Colon (tissue), 2 donors: ENCODE results near the gene SLC6A7.
"Not testable (repeated sequence)": the region's sequence is repeated elsewhere in the genome, so short reads cannot be mapped to it uniquely, and the experiment has no call there.

Experiments
- FAIRE-seq: peaks from 2 replicates; lab custom pipeline; 2012; peaks lifted over from hg19 to GRCh38; lab: Jason Lieb, UNC
- donor health status: control.
- donor health status: control.

Gene SLC6A7

DNA sequence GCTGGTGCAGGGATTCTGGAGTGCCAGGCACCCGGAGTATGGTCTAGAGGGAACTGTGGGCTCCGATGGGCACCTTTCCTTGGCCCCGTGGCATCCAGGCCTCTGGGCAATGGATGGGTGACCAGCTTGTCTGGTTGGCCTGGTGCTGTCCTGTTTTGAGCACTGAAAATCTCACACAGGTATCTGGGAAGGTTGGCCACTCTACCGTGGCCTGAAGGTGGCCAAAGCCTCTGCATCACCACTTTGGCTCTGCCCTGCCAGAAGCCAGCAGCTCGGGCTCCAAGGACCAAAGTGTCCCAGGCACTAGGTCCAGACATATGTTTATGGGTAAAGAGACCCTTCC lies 28.8 kb downstream of the SLC6A7 start:
- no peak for FAIRE-seq

- FAIRE-seq = no peak
Measured at GRCh38 chr5:150219142-150219541, 29.3 kb downstream of the SLC6A7 start.

DNA sequence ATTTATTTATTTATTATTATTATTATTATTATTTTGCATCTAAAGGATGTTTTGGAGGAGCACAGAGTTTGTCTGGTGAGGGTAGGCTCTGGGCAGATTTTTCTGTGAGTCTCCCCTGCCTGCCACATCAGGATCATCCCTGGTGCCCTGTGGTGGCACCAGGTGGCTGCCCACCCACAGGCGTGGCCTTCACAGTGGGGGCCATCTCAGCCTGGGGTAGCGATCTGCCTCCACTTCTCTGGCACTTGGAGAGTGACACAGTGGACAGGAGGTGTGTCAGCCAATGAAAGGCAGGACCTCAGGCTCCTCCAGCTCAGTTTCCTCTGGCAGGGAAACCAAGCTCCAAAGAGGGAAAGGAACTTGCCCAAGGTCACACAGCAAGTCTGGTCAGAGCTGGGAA lies 30.0 kb downstream of the SLC6A7 start:
- no peak for FAIRE-seq

DNA sequence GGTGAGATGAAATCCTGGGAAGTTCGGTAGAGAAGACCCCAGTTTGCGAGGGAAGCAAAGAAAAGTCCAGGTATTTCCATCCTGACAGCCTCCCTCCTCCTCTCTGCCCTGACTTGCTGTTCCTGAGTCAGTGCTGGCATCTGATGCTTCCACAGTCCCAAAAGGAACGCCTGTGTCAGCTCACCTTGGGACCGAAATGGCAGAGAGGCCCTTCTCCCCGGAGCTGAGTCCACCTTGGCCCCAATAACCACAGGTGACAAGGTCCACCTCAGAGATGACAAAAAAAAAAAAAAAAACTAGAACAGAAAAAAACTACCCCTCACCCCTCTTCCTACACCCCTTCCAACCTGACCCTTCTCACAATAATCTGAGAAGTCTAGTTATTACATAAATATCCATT lies 31.6 kb downstream of the SLC6A7 start:
- FAIRE-seq = no peak

GRCh38 chr5:150222906-150223305 lies 33.0 kb downstream of the SLC6A7 start:
- FAIRE-seq = no peak

- no peak for FAIRE-seq
Measured at GRCh38 chr5:150223474-150223873, 33.6 kb downstream of the SLC6A7 start.

GRCh38 chr5:150224483-150225027 lies 34.7 kb downstream of the SLC6A7 start:
- FAIRE-seq = no peak

DNA sequence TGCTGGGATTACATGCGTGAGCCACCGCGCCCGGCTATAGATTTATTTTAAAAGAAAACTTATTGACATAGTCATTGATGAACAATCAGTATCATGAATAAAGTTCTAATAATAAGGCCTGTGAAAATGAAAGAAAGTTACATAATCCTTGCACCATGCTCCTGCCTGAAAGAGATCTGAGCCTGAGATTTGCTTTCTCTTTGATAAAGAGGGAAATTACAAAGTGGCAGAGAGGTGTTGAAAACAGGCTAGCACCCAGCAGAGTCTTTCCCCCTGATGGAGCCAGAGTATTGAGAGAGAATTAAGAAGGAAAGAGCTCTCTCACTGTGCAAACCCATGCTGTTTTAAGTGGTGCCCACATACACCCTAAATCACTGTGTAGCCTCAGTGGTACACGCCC lies 37.2 kb downstream of the SLC6A7 start:
- no peak for FAIRE-seq

GRCh38 chr5:150227606-150228273 lies 37.9 kb downstream of the SLC6A7 start:
- FAIRE-seq = no peak

- no peak for FAIRE-seq
Measured at GRCh38 chr5:150229571-150229970, 39.7 kb downstream of the SLC6A7 start.

- no peak for FAIRE-seq
Measured at GRCh38 chr5:150230842-150231241, 41.0 kb downstream of the SLC6A7 start.

DNA sequence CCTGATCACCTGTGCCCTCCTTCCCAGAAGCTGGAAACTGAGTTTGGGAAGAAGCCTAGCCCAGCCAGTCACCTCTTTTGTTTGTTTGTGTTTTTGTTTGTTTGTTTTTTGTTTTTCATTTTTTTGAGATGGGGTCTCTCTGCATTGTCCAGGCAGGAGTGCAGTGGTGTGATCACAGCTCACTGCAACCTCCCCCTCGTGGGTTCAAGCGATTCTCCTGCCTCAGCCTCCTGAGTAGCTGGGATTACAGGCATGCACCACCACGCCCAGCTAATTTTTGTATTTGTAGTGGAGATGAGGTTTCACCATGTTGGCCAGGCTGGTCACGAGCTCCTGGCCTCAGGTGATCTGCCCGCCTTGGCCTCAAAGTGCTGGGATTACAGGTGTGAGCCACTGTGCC lies 43.8 kb downstream of the SLC6A7 start:
- not testable (repeated sequence) for FAIRE-seq

- FAIRE-seq = no peak
Measured at GRCh38 chr5:150234576-150235499, 45.0 kb downstream of the SLC6A7 start.

GRCh38 chr5:150235500-150235854 lies 45.6 kb downstream of the SLC6A7 start:
- FAIRE-seq = no peak

DNA sequence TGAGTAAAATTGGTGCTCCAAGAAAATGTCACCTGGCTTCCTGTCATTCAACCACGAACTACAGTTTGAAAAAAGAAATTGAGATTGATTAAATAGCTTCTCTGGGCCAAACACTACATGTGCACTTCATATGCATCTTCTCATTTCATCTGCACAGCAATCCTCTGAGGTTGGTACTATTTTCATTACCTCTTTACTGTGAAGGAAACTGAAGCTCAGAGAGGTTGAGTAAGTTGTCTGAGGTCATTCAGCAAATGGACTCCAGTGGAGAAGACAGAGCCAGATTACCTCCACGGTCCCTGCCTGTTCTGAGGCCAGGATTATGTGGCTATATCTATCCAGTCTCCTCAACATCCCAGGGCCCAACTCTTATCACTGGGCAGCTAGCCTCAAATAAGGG lies 46.5 kb downstream of the SLC6A7 start:
- no peak for FAIRE-seq

DNA sequence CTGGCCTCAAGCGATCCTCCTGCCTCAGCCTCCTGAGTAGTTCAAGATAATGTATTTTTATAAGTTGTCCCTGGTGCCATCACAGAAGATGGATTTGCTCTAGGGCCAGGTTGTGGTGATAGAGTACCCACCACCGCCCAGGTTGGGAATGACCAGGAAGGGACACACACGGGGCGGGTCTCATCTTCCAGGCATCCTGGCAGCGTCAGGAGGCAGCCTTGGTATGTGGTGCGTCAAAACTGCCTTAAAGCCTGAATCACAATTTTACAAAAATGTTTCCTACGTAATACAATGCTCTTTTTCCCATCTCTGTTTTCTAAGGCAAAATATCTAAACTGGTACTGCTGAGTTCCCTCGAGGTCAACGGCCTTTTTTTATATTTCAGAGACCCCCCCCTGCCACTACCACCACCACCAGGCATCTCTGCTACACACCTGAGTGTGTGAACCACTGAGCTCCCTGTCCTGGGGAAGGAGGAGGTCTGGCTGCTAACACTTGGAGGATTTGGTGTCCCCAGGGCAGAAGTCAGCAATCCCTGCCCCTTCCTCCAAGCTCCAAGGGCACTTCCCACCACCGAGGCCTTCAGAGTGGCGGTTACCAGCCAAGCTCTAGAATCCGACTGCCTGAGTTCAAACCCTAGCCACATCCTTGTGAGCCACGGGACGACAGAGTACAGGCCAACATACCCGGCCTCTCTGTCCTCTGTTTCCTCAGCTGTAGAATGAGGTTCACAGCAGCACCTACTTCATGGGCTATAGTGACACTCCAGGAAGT lies 47.3 kb downstream of the SLC6A7 start:
- no peak for FAIRE-seq

- FAIRE-seq = no peak
Measured at GRCh38 chr5:150238646-150239045, 48.8 kb downstream of the SLC6A7 start.

DNA sequence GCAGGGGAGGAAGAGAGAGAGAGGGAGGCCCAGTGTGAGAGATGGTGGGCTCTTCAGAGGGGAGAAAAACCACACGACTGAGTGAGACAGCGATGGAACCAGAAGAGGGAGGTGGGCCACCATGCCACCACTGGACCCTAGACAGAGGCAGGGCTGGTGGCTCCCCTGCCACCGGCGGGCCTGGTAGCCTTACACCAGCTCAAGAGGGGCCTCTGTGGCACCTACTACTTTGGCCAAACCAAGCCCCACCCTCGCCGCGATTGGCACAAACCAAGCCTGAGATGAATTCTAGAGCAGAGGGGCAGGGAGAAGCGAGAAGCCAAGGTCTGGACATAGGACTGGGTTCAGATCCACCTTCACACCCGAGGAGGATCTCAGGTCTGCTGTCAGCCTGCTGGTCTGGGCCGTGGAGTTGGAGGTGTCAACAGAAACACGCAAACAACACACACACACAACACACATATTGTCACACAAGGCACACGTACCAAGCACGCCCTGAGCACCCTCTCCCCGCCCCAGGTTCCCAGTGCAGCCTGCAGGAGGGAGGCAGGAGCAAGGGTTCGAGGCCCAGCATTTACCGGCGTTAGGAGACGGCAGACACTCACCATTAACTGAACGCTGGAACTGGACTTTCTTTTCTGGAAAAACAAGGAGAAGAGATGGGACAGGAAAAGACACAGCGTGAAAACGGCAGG lies 49.4 kb downstream of the SLC6A7 start:
- FAIRE-seq = no peak

DNA sequence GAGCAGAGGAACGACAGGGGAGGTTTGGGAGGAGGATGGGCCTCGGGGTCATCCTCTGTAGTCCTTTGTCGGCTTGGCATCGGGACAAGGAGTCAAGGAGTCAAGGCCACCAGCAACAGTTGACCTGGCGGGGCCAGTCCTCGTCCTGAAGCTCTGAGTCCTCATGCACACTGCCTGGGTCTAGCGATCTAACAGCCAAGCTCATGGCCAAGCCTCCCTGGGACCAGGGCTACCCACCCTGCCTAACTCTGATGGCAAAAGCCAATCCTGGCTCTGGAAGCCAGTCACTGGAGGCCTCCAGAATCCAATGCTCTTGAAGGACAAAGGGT lies 49.9 kb downstream of the SLC6A7 start:
- FAIRE-seq = no peak

GRCh38 chr5:150241298-150242160 lies 51.7 kb downstream of the SLC6A7 start:
- no peak for FAIRE-seq

GRCh38 chr5:150242251-150242894 lies 52.5 kb downstream of the SLC6A7 start:
- no peak for FAIRE-seq
